Endothelial cell (in vitro differentiated cells): ENCODE measurements around the gene DTNA. TPM values are rescaled to one million over a fixed set of nuclear protein-coding genes. Genes with fewer than 3 reads are reported as not detected.
"Not testable (repeated sequence)": the region's sequence is repeated elsewhere in the genome, so short reads cannot be mapped to it uniquely, and the experiment has no call there.

Experiments
- DNase-seq: peaks from one replicate; pipeline ENCODE4 v3.0.0; 2021; ENCODE audit warnings: low spot score
- H3K27ac Mint-ChIP-seq: one replicate; pipeline ENCODE4 v1.8.0; 2021; ENCODE audit warnings: mixed read lengths, inconsistent platforms; ENCODE audit not compliant: unreplicated experiment
- H3K27me3 Mint-ChIP-seq: one replicate; pipeline ENCODE4 v1.8.0; 2021; ENCODE audit warnings: mild to moderate bottlenecking, moderate library complexity, mixed read lengths, inconsistent platforms; ENCODE audit not compliant: unreplicated experiment
- H3K36me3 Mint-ChIP-seq: one replicate; pipeline ENCODE4 v1.8.0; 2021; ENCODE audit warnings: mild to moderate bottlenecking, low read depth, mixed read lengths, inconsistent platforms; ENCODE audit not compliant: unreplicated experiment
- H3K4me1 Mint-ChIP-seq: one replicate; pipeline ENCODE4 v1.8.0; 2021; ENCODE audit warnings: mild to moderate bottlenecking, mixed read lengths, inconsistent platforms; ENCODE audit not compliant: unreplicated experiment
- H3K4me3 Mint-ChIP-seq: one replicate; pipeline ENCODE4 v1.8.0; 2021; ENCODE audit warnings: mild to moderate bottlenecking, mixed read lengths, inconsistent platforms; ENCODE audit not compliant: unreplicated experiment
- H3K9me3 Mint-ChIP-seq: one replicate; pipeline ENCODE4 v1.8.0; 2021; ENCODE audit warnings: mixed read lengths, inconsistent platforms; ENCODE audit not compliant: unreplicated experiment
- CTCF ChIP-seq: fragments of 200-600 bp; sonication (generic); IDR thresholded peaks from one replicate; pipeline ENCODE4 v1.5.0; 2021; ENCODE audit warnings: antibody characterized with exemption; ENCODE audit not compliant: unreplicated experiment
- long read RNA-seq: library from polyadenylated mRNA; unstranded; transcript quantifications from one replicate; pipeline ENCODE4 v2.0.0, GENCODE V29; 2020; ENCODE audit not compliant: unreplicated experiment
- total RNA-seq: library from RNA; stranded (reverse); fragmentation: NEBNext Ultra II Directional; extraction: Animal tissue kit (Norgen Biotek cat#: 25700); gene quantifications from one replicate; pipeline ENCODE4 v1.2.1, GENCODE V29; 2021; ENCODE audit not compliant: unreplicated experiment

DTNA gene
- total RNA-seq: 17.9 TPM
- long read RNA-seq, partial matches to known transcripts: 0 of 1 reads
- long read RNA-seq, other reads (novel, unspliced or antisense): 1 of 1 reads

DNA sequence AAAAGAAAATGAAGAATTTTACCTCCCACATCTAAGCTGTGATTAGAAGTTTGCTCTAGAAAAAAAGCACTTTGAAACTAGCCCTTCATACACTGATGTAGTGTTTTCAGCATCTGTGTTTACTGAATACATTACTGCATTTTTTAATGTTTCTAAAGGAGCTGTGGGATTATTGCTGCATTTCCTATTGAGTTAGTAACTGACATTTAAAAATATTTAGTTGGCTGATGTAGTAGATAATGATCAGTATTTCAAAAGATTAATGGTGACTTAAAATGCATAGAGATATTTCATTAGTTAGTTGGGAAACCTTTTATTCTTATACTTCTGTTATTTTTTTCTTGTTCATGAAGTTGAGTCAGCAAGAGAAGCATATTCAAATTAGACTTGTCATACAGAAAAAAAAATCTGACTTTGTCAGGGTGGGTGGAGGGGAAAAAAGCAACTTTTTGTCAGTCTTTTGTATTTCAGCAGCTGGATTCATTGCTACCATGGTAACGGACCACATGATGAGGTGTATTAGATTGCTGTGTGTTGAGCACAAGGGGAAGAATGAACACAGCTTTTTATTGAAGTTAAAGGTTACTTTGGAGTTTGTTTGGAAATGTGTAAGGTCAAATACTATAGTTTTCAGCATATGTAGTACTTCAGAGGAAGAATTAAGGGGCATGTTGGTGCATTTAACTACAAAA, at the start of gene DTNA:
TSS of gene DTNA (plus strand) at position 549 of the 692 bp plus-strand sequence. CDS start 45,679 bp downstream, outside the sequence.
- Mint-ChIP-seq H3K27ac (peak within 1 kb of the TSS; percentile 74), H3K4me1 (no peaks in the 10 kb centered on the region), H3K27me3 (no peaks in the 10 kb centered on the region), H3K36me3 (no peaks in the 10 kb centered on the region), H3K4me3 (no peak within 1 kb of the TSS), H3K9me3 (no peaks in the 10 kb centered on the region)
- DNase-seq: no peak
- no peak for TF ChIP-seq CTCF

GRCh38 chr18:34660572-34660971, 49.5 kb upstream of the DTNA start:
- Mint-ChIP-seq H3K9me3 (no peaks in the 10 kb centered on the region), H3K4me3 (no peak overlapping the region), H3K27me3 (peaks cover 2% of the 10 kb centered on the region), H3K4me1 (peaks cover 18% of the 10 kb centered on the region), H3K36me3 (peaks cover 2% of the 10 kb centered on the region), H3K27ac (peak overlapping the region; percentile 80)
- TF ChIP-seq CTCF: no peak
- no peak for DNase-seq

DNA sequence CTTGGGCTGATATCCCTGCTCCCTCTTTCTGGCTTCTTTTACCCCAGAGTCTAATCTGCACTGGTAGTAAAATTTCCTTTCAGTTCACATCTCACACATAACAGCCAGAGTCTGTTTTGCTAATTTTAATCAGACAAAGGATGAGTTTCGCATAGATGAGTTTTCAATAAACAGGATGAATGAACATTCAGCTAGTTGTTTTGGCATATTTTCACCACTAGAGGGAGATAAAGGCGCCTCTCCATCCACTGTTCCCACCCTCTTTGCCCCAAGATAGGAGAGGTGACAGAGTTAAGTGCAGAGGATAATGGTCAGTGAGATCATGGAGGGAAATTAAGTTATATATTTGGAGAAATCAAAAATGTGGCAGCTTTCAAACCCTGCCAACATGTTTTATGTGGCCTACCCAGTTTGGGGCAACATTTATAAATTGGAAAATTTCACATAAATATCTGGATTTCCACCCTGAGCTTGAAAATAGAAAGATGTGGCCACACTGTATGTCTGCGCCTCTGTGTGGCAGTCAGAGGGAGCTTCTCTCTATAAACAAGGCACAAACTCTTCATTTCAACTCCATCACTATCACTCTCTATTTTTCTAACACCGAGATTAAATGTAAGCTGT, 48.5 kb upstream of the DTNA start:
- peak overlapping the region; percentile 25 for H3K27ac Mint-ChIP-seq

DNA sequence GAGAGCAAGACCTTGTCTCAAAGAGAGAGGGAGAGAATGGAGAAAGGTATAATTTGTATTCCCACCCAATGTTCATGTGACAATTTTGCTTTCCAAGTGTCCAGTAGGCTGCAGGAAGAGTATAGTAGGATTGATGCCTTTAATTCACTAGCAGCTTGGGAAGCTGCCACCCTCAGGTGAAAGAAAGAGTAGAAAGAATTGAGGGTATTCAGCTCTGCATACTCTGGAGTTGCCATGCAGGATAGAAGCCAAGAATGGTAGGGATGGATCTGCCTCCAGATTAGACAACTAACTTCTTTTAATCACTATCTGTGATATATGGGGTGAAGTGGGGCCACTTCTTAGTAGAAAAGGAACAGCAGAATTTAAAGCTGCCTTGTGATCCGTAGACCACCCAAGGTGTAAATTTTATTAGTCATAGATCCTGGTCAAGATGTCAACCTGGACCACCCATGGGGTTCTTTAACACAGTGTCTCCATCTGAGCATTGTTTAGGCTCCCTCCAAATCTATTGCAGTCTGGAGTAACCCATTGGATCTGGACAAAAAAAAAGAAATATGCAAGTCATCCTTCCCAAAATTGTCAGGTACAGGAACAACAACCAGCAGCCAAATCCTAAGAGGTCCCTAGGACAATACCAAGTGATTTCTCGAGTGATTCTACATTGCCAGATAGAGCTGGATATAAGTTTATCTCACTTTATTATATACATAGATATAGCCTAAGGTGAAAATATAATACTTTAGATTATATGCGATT, 33.1 kb upstream of the DTNA start:
- H3K4me1 Mint-ChIP-seq: no peaks in the 10 kb centered on the region
- H3K4me3 Mint-ChIP-seq: no peak overlapping the region
- H3K27me3 Mint-ChIP-seq: peaks cover 4% of the 10 kb centered on the region
- H3K9me3 Mint-ChIP-seq: no peaks in the 10 kb centered on the region
- no peak for TF ChIP-seq CTCF
- no peak for DNase-seq
- H3K36me3 Mint-ChIP-seq: no peaks in the 10 kb centered on the region
- no peak overlapping the region for H3K27ac Mint-ChIP-seq

More for the DNA sequence above, 48.5 kb upstream of the DTNA start:
- peak; percentile 13 for DNase-seq
- Mint-ChIP-seq H3K27me3 (peaks cover 2% of the 10 kb centered on the region), H3K9me3 (no peaks in the 10 kb centered on the region), H3K4me3 (no peak overlapping the region), H3K36me3 (peaks cover 2% of the 10 kb centered on the region), H3K4me1 (peaks cover 21% of the 10 kb centered on the region)
- peak; percentile 85 for TF ChIP-seq CTCF

- not testable (repeated sequence) for H3K9me3 Mint-ChIP-seq, H3K27me3 Mint-ChIP-seq, DNase-seq, H3K4me1 Mint-ChIP-seq, H3K36me3 Mint-ChIP-seq, H3K27ac Mint-ChIP-seq, H3K4me3 Mint-ChIP-seq
Measured at GRCh38 chr18:34689750-34690149, 20.3 kb upstream of the DTNA start.
